Measurements from ENCODE around the gene IGSF23. TPM values are rescaled to one million over a fixed set of nuclear protein-coding genes. Genes with fewer than 3 reads are reported as not detected.
A peak's percentile ranks its signal among the peaks of the same experiment; 100 is the strongest.
"Not testable (repeated sequence)": the region's sequence is repeated elsewhere in the genome, so short reads cannot be mapped to it uniquely, and the experiment has no call there.

Gene IGSF23
- total and polyA plus RNA-seq, 4 donors, result 0.47 to 11.4 (median 3.3) TPM

- Histone ChIP-seq H3K27ac (ENCODE audit: low read depth in 1 of 2, low read length in 2 of 2) (no peak overlapping the region), H3K9ac (ENCODE audit: low read depth in 1 of 2, low read length in 2 of 2) (no peak overlapping the region), H3K9me3 (ENCODE audit: control insufficient read depth in 4 of 4, low read length in 3 of 4) (no peaks in the 10 kb centered on the region), H3K27me3 (ENCODE audit: control insufficient read depth in 4 of 4, insufficient read depth in 4 of 4, low read length in 3 of 4) (no peaks in the 10 kb centered on the region), H3K4me1 (ENCODE audit: control insufficient read depth in 4 of 4, insufficient read depth in 4 of 4, low read length in 3 of 4) (peaks cover 0 to 29% (median 20%) of the 10 kb centered on the region in 4 donors), H3K4me3 (ENCODE audit: low read depth in 1 of 3, low read length in 3 of 3) (no peak overlapping the region), H3K36me3 (ENCODE audit: control insufficient read depth in 4 of 4, insufficient read depth in 3 of 4, low read depth in 1 of 4, low read length in 3 of 4) (no peaks in the 10 kb centered on the region)
- WGBS, result 93% methylated on average over 5 of the region's 5 CpGs
- DNase-seq (ENCODE audit: low spot score), result no peak
- TF ChIP-seq HNF4G (IDR thresholded peaks at IDR 0.05) (no peak), GABPA (IDR thresholded peaks at IDR 0.05 in 1 of 2, conservative IDR thresholded peaks at IDR 0.05 in 1 of 2) (no peak), REST (IDR thresholded peaks at IDR 0.05) (no peak)
These were observed 4.1 kb upstream of the IGSF23 start for GRCh38 chr19:44609219-44609618.

- WGBS, result 59% methylated on average over 5 of the region's 5 CpGs
- H3K27me3 ChIP-seq (ENCODE audit: control insufficient read depth in 4 of 4, insufficient read depth in 4 of 4, low read length in 3 of 4); H3K27ac ChIP-seq (ENCODE audit: low read depth in 1 of 2, low read length in 2 of 2): not testable (repeated sequence)
These were observed 2.9 kb upstream of the IGSF23 start for GRCh38 chr19:44610497-44610896.

GRCh38 chr19:44611812-44612295 lies 1.5 kb upstream of the IGSF23 start:
- no peaks in the 10 kb centered on the region for H3K27me3 ChIP-seq (ENCODE audit: control insufficient read depth in 4 of 4, insufficient read depth in 4 of 4, low read length in 3 of 4)
- H3K36me3 ChIP-seq (ENCODE audit: control insufficient read depth in 4 of 4, insufficient read depth in 3 of 4, low read depth in 1 of 4, low read length in 3 of 4), result no peaks in the 10 kb centered on the region
- no peaks in the 10 kb centered on the region for H3K9me3 ChIP-seq (ENCODE audit: control insufficient read depth in 4 of 4, low read length in 3 of 4)
- peaks cover 0 to 44% (median 26%) of the 10 kb centered on the region in 4 donors for H3K4me1 ChIP-seq (ENCODE audit: control insufficient read depth in 4 of 4, insufficient read depth in 4 of 4, low read length in 3 of 4)
- H3K4me3 ChIP-seq (ENCODE audit: low read depth in 1 of 3, low read length in 3 of 3), result no peak overlapping the region
- no peak for DNase-seq (ENCODE audit: low spot score)
- H3K27ac ChIP-seq (ENCODE audit: low read depth in 1 of 2, low read length in 2 of 2), result peak overlapping the region; percentile 41 to 52
- H3K9ac ChIP-seq (ENCODE audit: low read depth in 1 of 2, low read length in 2 of 2), result no peak overlapping the region
- 65% methylated on average over 2 of the region's 2 CpGs for WGBS
- TF ChIP-seq RAD21 (IDR thresholded peaks at IDR 0.05) (peak in 1 of 2 donors; percentile 10), YY1 (IDR thresholded peaks at IDR 0.05) (peak; percentile 11), EGR1 (IDR thresholded peaks at IDR 0.05; ENCODE audit: low read depth in 2 of 2) (no peak), GABPA (IDR thresholded peaks at IDR 0.05 in 1 of 2, conservative IDR thresholded peaks at IDR 0.05 in 1 of 2) (no peak), MAX (IDR thresholded peaks at IDR 0.05) (no peak), ZBTB33 (IDR thresholded peaks at IDR 0.05) (no peak), SP1 (IDR thresholded peaks at IDR 0.05) (peak; percentile 63), ATF3 (IDR thresholded peaks at IDR 0.05) (no peak), TAF1 (conservative IDR thresholded peaks at IDR 0.05) (no peak), FOXA2 (IDR thresholded peaks at IDR 0.05) (peak; percentile 40), JUND (IDR thresholded peaks at IDR 0.05) (peak in 1 of 2 donors; percentile 16)

More at GRCh38 chr19:44610497-44610896, 2.9 kb upstream of the IGSF23 start:
- H3K36me3 ChIP-seq (ENCODE audit: control insufficient read depth in 4 of 4, insufficient read depth in 3 of 4, low read depth in 1 of 4, low read length in 3 of 4); H3K9me3 ChIP-seq (ENCODE audit: control insufficient read depth in 4 of 4, low read length in 3 of 4); H3K9ac ChIP-seq (ENCODE audit: low read depth in 1 of 2, low read length in 2 of 2); DNase-seq (ENCODE audit: low spot score); H3K4me3 ChIP-seq (ENCODE audit: low read depth in 1 of 3, low read length in 3 of 3): not testable (repeated sequence)
- TF ChIP-seq CTCF (IDR thresholded peaks at IDR 0.05; ENCODE audit: low read depth, low read length, missing input control), result peak; percentile 35
- peak in 1 of 2 donors; percentile 9 for TF ChIP-seq HNF4A (conservative IDR thresholded peaks at IDR 0.05)
- TF ChIP-seq RAD21 (IDR thresholded peaks at IDR 0.05), result peak; percentile 69 to 80
- H3K4me1 ChIP-seq (ENCODE audit: control insufficient read depth in 4 of 4, insufficient read depth in 4 of 4, low read length in 3 of 4), result peaks cover 0 to 34% (median 24%) of the 10 kb centered on the region in 4 donors

Data from liver (tissue), 9 donors.